ENCODE measurements around the gene F5. TPM values are rescaled to one million over a fixed set of nuclear protein-coding genes. Genes with fewer than 3 reads are reported as not detected.

F5 gene
- total and polyA plus RNA-seq, 10 donors, result 1.7 to 34.5 (median 7.4) TPM

GRCh38 chr1:169570172-169570574 lies 16.1 kb downstream of the F5 start:
- no peaks in the 10 kb centered on the region for H3K9me3 ChIP-seq
- H3K4me3 ChIP-seq, result no peak overlapping the region
- no peak overlapping the region for H3K27ac ChIP-seq
- no peaks in the 10 kb centered on the region for H3K27me3 ChIP-seq (replicated peaks in 1 of 7)
- TF ChIP-seq, protein P1, sequence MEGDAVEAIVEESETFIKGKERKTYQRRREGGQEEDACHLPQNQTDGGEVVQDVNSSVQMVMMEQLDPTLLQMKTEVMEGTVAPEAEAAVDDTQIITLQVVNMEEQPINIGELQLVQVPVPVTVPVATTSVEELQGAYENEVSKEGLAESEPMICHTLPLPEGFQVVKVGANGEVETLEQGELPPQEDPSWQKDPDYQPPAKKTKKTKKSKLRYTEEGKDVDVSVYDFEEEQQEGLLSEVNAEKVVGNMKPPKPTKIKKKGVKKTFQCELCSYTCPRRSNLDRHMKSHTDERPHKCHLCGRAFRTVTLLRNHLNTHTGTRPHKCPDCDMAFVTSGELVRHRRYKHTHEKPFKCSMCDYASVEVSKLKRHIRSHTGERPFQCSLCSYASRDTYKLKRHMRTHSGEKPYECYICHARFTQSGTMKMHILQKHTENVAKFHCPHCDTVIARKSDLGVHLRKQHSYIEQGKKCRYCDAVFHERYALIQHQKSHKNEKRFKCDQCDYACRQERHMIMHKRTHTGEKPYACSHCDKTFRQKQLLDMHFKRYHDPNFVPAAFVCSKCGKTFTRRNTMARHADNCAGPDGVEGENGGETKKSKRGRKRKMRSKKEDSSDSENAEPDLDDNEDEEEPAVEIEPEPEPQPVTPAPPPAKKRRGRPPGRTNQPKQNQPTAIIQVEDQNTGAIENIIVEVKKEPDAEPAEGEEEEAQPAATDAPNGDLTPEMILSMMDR (IDR thresholded peaks at IDR 0.05 in 8 of 11, conservative IDR thresholded peaks at IDR 0.05 in 3 of 11), result no peak
- TF ChIP-seq POLR2A (IDR thresholded peaks at IDR 0.05) (no peak), POLR2AphosphoS5 (IDR thresholded peaks at IDR 0.05) (no peak)
- DNase-seq, result no peak
- no peaks in the 10 kb centered on the region for H3K4me1 ChIP-seq
- intact Hi-C loops (cut with DNase I; ENCODE audit: low total_unique reads), result no loop called here
- WGBS, 5 donors, result 44 to 82% (median 51%) methylated on average over 1 of the region's 1 CpG
- no peaks in the 10 kb centered on the region for H3K36me3 ChIP-seq

DNA sequence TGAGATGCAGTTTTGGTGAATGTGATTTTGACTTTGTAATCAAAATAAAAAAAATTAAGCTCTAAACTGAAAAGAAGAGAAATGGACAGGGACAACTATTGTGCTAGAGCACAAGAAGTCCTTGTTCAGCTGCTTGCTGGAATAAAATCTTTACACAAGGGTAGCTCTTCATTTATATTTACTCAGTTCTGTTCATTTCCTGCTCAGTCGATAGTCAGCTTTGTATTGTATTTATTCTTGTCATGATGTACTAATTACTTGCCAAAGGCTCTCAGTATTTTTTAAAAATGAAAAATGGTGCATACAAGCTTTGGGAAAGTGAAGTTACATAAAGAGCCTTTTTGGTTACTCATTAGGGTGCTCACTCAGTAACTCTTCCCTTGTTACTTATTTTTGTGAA lies 17.8 kb downstream of the F5 start:
- no peaks in the 10 kb centered on the region for H3K27me3 ChIP-seq (replicated peaks in 1 of 7)
- H3K4me3 ChIP-seq, result no peak overlapping the region
- no peak overlapping the region for H3K27ac ChIP-seq
- H3K4me1 ChIP-seq, result no peaks in the 10 kb centered on the region
- intact Hi-C loops (cut with DNase I; ENCODE audit: low total_unique reads), result no loop called here
- TF ChIP-seq POLR2AphosphoS5 (IDR thresholded peaks at IDR 0.05) (no peak), POLR2A (IDR thresholded peaks at IDR 0.05) (no peak)
- TF ChIP-seq, protein P1 (IDR thresholded peaks at IDR 0.05 in 8 of 11, conservative IDR thresholded peaks at IDR 0.05 in 3 of 11), result no peak
- no peak for DNase-seq
- 46 to 82% (median 52%) methylated on average over 1 of the region's 1 CpG for WGBS, 5 donors
- H3K9me3 ChIP-seq, result peaks cover 0 to 10% (median 1%) of the 10 kb centered on the region in 8 donors
- H3K36me3 ChIP-seq, result no peaks in the 10 kb centered on the region

GRCh38 chr1:169565335-169566271 lies 20.7 kb downstream of the F5 start:
- Histone ChIP-seq H3K27me3 (replicated peaks in 1 of 7) (no peaks in the 10 kb centered on the region), H3K9me3 (peaks cover 0 to 17% (median 3%) of the 10 kb centered on the region in 8 donors), H3K4me1 (no peaks in the 10 kb centered on the region), H3K27ac (no peak overlapping the region), H3K36me3 (peaks cover 0 to under 1% (median 0%) of the 10 kb centered on the region in 6 donors), H3K4me3 (no peak overlapping the region)
- no peak for TF ChIP-seq POLR2AphosphoS5 (IDR thresholded peaks at IDR 0.05)
- TF ChIP-seq POLR2A (IDR thresholded peaks at IDR 0.05), result no peak
- TF ChIP-seq, protein P1 (IDR thresholded peaks at IDR 0.05 in 8 of 11, conservative IDR thresholded peaks at IDR 0.05 in 3 of 11), result no peak
- WGBS, 5 donors, result 87 to 97% (median 94%) methylated on average over 3 of the region's 3 CpGs
- no peak for DNase-seq
- intact Hi-C loops (cut with DNase I; ENCODE audit: low total_unique reads), result no loop called here

GRCh38 chr1:169563650-169564049 lies 22.6 kb downstream of the F5 start:
- TF ChIP-seq, protein P1 (IDR thresholded peaks at IDR 0.05 in 8 of 11, conservative IDR thresholded peaks at IDR 0.05 in 3 of 11), result no peak
- no peak for TF ChIP-seq POLR2AphosphoS5 (IDR thresholded peaks at IDR 0.05)
- no peak for TF ChIP-seq POLR2A (IDR thresholded peaks at IDR 0.05)
- Histone ChIP-seq H3K27me3 (replicated peaks in 1 of 7) (no peaks in the 10 kb centered on the region), H3K36me3 (peaks cover 0 to 19% (median 0%) of the 10 kb centered on the region in 6 donors), H3K4me1 (no peaks in the 10 kb centered on the region), H3K9me3 (peaks cover 0 to 17% (median 3%) of the 10 kb centered on the region in 8 donors), H3K4me3 (no peak overlapping the region), H3K27ac (no peak overlapping the region)
- intact Hi-C loops (cut with DNase I; ENCODE audit: low total_unique reads), result no loop called here
- DNase-seq, result no peak

All from spleen (tissue), 11 donors.